HepG2 (cell line): ENCODE measurements around the gene TUBB3. TPM values are rescaled to one million over a fixed set of nuclear protein-coding genes. Genes with fewer than 3 reads are reported as not detected.
A peak's percentile ranks its signal among the peaks of the same experiment; 100 is the strongest.

Experiments
- HIC2 ChIP-seq: sonication (generic); formaldehyde crosslinking; IDR thresholded peaks from 2 replicates; pipeline ENCODE4 v1.9.0; 2022; ENCODE audit warnings: low read depth, missing genetic modification reagents
- HNRNPUL1 ChIP-seq: fragments of 200-400 bp; formaldehyde crosslinking; IDR thresholded peaks from 2 replicates; pipeline ENCODE4 v1.6.1; 2017; ENCODE audit warnings: low read depth, mild to moderate bottlenecking, low read length, moderate library complexity
- HOXA3 ChIP-seq: sonication (generic); formaldehyde crosslinking; IDR thresholded peaks from 2 replicates; pipeline ENCODE4 v1.5.0; 2020; ENCODE audit warnings: missing genetic modification reagents
- ISL2 ChIP-seq: sonication (generic); formaldehyde crosslinking; IDR thresholded peaks from 2 replicates; pipeline ENCODE4 v1.5.0; 2020; ENCODE audit warnings: missing genetic modification reagents
- PTBP1 ChIP-seq: fragments of 200-400 bp; formaldehyde crosslinking; IDR thresholded peaks from 2 replicates; pipeline ENCODE4 v1.6.1; 2018; ENCODE audit warnings: low read length, low read depth; ENCODE audit not compliant: poor library complexity, severe bottlenecking
- SIN3A ChIP-seq: IDR thresholded peaks from 2 replicates; pipeline ENCODE4 v1.6.1; 2011; ENCODE audit warnings: low read depth, mild to moderate bottlenecking, control low read depth, low read length, borderline replicate concordance
- YEATS4 ChIP-seq: sonication (generic); formaldehyde crosslinking; IDR thresholded peaks from 2 replicates; pipeline ENCODE4 v1.4.0; 2020; ENCODE audit warnings: missing genetic modification reagents, borderline replicate concordance
- ZBTB40 ChIP-seq, 2 experiments: fragments of 450-650 bp in 1 of 2; sonication (generic) in 1 of 2; formaldehyde crosslinking in 1 of 2; IDR thresholded peaks; 2 replicates each; pipeline versions ENCODE4 v1.6.1 to v1.8.0; 2016 to 2022; ENCODE audit warnings: antibody characterized with exemption in 1 of 2, mild to moderate bottlenecking in 1 of 2, missing genetic modification reagents in 1 of 2
- ZNF292 ChIP-seq: sonication (generic); formaldehyde crosslinking; IDR thresholded peaks from 2 replicates; pipeline ENCODE4 v1.8.1; 2022; ENCODE audit warnings: mild to moderate bottlenecking, low read depth, missing genetic modification reagents, borderline replicate concordance
- ZNF337 ChIP-seq: sonication (generic); formaldehyde crosslinking; IDR thresholded peaks from 2 replicates; pipeline ENCODE4 v1.5.1; 2020; ENCODE audit warnings: missing genetic modification reagents, low read depth, mild to moderate bottlenecking, borderline replicate concordance
- ZNF484 ChIP-seq: sonication (generic); formaldehyde crosslinking; IDR thresholded peaks from 2 replicates; pipeline ENCODE4 v1.5.1; 2020; ENCODE audit warnings: mild to moderate bottlenecking, low read depth, missing genetic modification reagents, borderline replicate concordance
- ZNF530 ChIP-seq: sonication (generic); formaldehyde crosslinking; IDR thresholded peaks from 2 replicates; pipeline ENCODE4 v1.5.0; 2020; ENCODE audit warnings: low read depth, mild to moderate bottlenecking, missing genetic modification reagents
- ZNF543 ChIP-seq: sonication (generic); formaldehyde crosslinking; IDR thresholded peaks from 2 replicates; pipeline ENCODE4 v1.4.0; 2020; ENCODE audit warnings: mild to moderate bottlenecking, missing genetic modification reagents
- ZNF720 ChIP-seq: sonication (generic); formaldehyde crosslinking; IDR thresholded peaks from 2 replicates; pipeline ENCODE4 v1.4.0; 2020; ENCODE audit warnings: missing genetic modification reagents
- ZNF879 ChIP-seq: sonication (generic); formaldehyde crosslinking; IDR thresholded peaks from 2 replicates; pipeline ENCODE4 v1.8.1; 2023; ENCODE audit warnings: missing genetic modification reagents
- polyA plus RNA-seq, 8 experiments: library from polyadenylated mRNA; depleted of rRNA in 3 of 8; stranded (reverse) in 7 of 8; unstranded in 1 of 8; fragments of >200 nt; fragmentation: Illumina TruSeq in 4 of 8; extraction: Trizol in 4 of 8; gene quantifications; 2 replicates each; pipeline versions ENCODE4 v1.2.1 to v1.2.3, GENCODE V29; 2011 to 2016; ENCODE audit warnings: low read depth in 4 of 8, missing spikeins in 1 of 8, mixed read lengths in 1 of 8; ENCODE audit not compliant: insufficient read depth in 1 of 8
- total RNA-seq, 5 experiments: library from RNA; depleted of rRNA; stranded (reverse); fragments of >200 nt; fragmentation: Illumina TruSeq; extraction: Trizol; gene quantifications; 2 replicates each; pipeline ENCODE4 v1.2.3, GENCODE V29; 2016; ENCODE audit warnings: low read depth in 1 of 5

TUBB3 gene
- total and polyA plus RNA-seq, 2 of the 13 experiments (the other 11 are each of a cell fraction or from before 2014, with no cell fraction given): 110 to 185 TPM

DNA sequence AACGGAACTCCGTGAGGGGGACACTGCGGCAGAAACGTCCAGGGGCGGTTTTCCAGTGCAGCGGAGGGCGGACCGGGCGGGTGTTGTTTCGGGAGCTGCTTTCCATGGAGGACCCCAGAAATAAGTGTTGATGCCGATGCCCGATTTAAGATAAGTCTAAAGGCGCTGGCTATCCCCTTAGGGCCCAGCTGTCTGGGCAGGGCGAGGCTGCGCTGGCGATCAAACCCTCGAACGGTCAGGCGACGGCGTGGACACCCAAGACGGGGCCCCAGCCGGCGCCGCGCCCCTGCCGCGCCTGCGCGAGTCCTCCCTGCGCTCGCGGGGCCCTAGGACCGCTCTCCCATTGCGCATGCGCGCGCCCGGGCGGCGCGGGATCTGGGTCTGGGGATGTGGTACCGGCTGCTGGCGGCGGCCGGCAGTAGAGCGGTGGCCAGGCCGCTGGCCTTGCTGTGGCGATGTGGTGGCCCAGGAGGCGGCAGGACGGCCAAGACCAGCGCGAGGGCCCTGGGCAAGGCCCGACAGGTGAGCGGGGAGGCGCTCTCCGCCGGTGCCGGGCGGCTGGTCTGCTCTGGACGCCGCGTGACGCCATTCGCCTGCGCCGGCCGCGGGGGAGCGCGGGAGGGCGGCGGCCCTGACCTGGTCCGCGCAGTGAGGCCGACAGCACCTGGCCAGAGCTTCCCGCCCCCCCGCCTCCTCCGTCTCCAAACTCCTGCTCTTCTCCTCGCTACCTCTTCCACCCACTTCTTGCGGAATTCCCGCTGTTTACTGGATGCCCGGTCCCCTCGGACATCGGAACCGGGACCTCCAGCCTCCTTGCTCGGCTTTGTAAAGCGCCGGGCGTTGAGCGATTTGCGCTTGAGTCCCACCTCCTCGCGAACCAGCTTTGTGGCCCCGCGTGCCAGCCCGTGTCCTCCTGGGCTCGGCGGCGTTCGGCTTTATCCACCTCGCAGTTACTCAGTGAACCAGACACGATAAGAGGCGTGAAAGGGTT is 49.4 kb downstream of the TUBB3 start (continued):
- no peak for TF ChIP-seq HIC2 (CRISPR knock-in tag)
- TF ChIP-seq ZBTB40 (IDR thresholded peaks at IDR 0.05): no peak
- peak; percentile 62; the same call in 1 of the 2 replicates for TF ChIP-seq ZBTB40 (CRISPR knock-in tag; IDR thresholded peaks at IDR 0.05)
- peak; percentile 98 for TF ChIP-seq YEATS4 (CRISPR knock-in tag)
- TF ChIP-seq ZNF530 (CRISPR knock-in tag): no peak
- no peak for TF ChIP-seq PTBP1
- TF ChIP-seq ZNF879: peak; percentile 21; the same call in 1 of the 2 replicates
- TF ChIP-seq ZNF543 (CRISPR knock-in tag): peak; percentile 59
- 0 out of 2 replicates have a peak, but pooled peaks have one; percentile 21 for TF ChIP-seq ZNF292
- TF ChIP-seq ZNF337 (CRISPR knock-in tag): peak; percentile 57; the same call in 1 of the 2 replicates
- TF ChIP-seq HNRNPUL1: peak; percentile 75; the same call in 1 of the 2 replicates
- no peak for TF ChIP-seq ZNF720 (CRISPR knock-in tag)
- peak; percentile 98 for TF ChIP-seq HOXA3 (CRISPR knock-in tag)
- peak; percentile 70 for TF ChIP-seq ISL2
- 0 out of 2 replicates have a peak, but pooled peaks have one; percentile 49 for TF ChIP-seq ZNF484 (CRISPR knock-in tag)
- TF ChIP-seq SIN3A: peak; percentile 94; the same call in 1 of the 2 replicates
